NOMO-1 (cell line): ENCODE results near the gene LLGL2.

ENCODE experiments used
- DNase-seq, 2 experiments: peaks; one replicate each; lab custom pipeline; 2025; ENCODE audit not compliant: unreplicated experiment in 2 of 2; lab: John Stamatoyannopoulos, UW

The LLGL2 gene

DNA sequence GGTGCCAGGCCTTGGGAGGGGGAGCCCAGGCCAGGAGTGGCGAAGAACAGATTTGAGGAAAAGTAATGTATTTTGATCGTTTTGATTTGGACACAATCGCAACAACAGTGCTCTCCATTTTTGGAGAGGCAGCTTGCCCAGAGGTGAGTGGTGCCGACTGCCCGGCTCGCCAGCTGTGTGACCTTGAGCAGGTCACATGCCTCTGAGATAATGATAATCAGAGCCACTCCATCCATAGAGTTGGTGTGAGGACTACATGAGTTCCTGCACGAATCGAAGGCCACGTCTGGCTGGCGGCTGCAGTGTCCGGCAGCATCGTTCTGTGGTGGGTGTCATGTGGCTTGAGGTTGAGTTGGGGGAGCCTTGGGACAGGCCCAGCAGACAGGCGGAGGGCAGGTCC lies 20.7 kb downstream of the LLGL2 start:
- no peak for DNase-seq

DNA sequence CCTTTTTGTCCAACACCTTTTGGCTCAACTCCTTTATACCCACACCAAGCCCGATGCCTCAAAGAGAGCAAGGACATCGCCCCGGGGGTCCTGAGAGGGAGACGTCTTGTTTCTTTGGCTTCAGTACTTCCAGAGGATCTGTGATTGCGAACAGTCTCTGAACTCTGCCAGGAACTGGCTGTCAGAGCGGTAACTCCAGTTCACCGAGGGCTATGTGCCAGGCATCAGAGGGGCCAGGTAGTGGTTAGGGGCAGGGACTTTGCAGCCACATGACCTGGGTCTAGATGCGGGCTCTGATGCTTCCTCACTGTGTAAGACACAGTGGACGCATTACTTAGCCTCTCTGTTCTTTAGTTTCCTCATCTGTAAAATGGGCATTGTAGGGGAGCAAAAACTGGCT lies 21.6 kb downstream of the LLGL2 start:
- no peak for DNase-seq

DNA sequence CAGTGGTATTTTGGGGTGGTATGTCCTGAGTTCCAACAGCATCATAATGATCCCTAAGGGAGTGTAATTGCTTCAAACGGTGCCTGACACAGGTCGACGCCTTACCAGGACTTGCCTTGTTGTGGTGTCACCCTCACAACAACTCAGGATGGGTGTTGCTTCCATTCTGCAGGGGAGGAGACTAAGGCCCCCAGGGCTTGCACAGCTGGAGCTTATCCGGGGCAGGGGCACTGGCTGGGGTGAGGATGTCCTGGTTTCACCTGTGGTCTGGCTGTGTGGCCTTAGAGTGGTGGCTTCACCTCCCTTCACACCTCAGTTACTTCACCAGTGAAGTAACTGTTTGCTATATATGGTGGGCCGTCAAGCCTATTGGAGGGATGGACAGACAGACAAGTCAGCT lies 23.3 kb downstream of the LLGL2 start:
- DNase-seq: no peak

DNA sequence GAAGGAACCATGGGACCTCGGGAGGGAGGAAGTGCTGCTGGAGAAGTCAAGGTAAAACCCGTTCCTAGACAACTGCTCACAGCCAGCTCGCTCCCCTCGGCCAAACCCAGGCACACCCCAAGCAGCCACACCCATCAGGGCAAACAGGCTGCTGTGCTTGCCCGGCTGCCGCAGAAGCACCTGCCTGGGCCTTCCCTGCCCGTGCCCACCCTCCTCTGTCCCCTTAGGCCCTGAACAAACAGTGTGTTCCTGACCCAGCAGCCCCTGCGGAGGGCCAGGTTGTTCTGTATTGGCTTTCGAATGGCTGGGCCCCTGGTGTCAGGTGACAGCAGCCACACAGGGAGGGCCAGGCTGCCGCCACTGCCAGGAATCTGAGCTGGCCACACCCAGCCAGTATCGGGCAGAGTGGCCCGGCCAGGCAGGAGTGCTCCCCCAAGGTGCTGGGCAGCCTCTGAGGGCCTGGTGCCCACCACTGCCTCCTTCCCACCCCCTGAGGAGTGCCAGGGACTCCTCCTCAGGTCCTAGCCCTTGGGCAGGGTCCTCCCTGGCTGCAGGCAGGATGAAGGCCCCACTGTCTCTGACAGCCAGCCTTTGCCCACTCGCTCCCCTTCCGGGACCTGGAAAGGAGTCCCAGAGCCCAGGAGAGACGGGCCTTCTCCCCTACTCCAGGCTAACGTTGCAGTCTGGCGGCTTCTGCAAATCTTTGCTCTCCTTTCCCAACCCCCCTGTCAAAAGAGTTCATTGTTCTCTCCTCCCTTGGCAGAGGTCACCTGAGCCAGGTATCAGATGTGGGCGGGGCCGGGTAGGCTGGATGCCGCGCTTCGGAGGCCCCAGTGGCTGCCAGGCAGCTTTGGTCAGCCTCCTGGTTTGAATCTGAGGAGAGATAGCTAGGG lies 24.0 kb downstream of the LLGL2 start:
- no peak for DNase-seq

DNA sequence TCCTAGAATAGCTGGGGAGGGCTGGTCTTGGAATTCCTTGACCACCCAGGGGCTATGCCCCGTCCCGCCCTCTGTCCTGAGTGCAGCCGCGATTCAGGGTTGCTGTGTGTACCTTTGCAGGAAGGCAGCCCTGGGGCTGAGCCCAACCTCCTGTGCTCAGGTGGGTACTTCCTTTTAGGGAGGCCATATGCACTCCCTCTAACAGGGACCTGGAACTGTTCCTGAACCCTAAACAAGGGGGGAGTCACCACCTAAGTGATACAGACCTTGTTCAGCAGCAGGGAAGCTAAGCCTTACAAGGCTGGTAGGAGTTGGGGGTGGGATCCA lies 24.6 kb downstream of the LLGL2 start:
- no peak for DNase-seq

DNA sequence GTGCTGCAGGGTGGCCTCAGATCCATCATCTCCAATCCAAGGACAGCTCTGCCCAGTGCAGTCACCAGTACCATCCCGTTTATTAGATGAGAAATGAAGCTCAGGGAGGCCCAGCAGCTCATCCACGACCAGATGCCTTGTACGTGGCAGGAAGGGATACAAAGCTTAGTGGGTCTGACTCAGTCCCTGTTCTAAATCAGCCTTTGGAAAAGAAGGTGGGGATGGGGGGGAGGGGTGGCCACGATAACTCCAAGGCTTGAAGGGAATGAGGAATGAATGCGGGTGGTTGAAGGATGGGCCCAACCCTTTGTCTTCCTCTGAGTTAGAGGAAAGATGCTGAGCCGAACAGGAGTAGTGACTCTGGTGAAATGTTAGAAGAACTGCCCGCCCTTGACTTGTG lies 25.8 kb downstream of the LLGL2 start:
- no peak for DNase-seq

DNA sequence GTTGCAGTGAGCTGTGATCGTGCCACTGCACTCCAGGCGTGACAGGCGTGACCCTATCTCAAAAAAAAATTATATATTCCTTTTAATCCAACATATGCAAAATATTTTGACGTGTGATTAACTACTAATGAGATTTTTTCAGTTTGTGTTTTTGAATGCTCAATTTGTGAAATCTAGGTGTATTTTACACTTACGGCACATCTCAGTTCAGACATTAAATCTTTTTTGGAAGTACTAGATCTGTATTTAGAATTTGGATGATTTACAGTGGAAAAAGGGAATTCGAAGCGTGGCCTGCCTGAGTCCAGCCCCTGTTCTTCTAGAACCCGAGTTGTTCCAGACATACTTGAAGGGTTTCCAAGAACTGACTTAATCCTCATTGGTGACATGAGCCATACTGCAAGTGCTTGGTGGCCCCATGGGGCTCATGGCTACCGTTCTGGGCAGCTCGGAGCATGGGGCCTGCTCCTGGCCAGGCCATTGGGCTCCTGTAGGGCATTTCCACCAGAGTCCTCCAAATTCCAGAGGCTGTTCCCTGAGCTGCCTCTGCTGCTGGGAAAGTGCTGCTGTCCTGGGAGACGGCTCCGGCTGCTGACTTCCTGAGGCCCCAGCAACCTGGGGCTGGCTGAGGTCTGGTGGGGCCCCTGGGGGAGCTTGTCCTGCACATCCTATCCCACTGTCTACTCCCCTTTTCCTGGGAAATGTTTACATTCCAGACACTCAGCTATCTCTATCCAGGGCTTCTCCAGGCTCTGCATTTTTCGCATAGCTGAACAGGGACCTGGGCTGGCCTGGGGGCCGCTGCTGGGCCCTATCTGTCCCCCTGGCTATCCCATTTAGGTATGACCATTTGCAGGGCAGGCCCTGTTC lies 27.2 kb downstream of the LLGL2 start:
- DNase-seq: no peak

DNA sequence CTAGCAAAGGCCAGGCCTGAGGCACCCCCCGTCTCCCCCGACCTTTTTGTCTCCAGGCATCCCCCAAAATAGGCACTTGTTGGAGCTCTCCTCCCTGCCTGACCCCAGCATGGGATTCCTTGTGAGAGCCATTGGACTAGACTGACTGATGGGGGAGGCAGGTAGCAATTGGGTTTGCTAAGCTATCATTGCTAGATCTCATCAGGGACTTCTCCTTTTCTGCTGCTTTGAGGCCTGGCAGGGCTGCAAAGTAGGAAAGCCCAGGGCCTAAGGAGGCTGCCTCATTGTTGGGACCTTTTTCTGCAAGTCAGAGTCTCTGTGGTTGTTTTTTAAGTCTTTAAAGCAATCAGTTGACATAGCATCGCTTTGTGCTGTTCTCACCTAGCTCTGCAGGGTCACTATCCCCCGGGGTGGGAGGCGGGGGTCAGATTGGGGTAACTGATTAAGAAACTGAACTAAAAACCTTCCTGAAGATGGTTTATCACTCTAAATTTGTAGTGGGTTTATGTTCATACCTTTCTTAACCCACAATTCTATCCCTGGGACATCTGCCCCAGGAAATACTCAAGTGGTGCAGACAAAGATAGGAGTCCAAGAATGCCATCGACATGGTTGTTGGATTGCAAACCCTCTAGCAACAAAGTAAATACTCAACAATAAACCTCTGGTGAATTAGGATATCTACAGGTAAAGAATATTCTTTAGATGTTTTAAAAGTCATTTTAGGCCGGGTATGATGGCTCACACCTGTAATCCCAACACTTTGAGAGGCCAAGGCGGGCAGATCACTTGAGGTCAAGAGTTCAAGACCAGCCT lies 28.0 kb downstream of the LLGL2 start:
- no peak for DNase-seq

DNA sequence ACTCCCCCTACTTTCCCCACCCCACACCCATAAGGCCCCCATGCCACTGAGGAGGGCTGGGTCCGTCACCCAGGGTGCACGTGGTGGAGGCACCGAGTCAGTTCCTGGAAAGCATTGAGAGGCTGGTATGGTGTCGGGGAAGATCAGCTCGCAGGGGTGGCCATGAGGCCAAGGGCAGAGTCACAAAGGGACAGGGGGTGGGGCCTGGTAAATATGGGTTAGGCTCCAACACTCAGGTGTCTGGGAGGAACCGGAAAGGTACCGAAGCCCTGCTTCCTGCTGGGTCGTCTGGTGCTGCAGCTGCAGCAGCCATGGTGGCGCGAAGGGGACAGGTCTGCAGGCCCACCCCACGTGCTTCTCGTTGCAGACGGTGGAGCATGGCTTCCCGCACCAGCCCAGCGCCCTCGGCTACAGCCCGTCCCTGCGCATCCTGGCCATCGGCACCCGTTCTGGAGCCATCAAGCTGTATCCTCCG lies 30.2 kb downstream of the LLGL2 start:
- DNase-seq: no peak

DNA sequence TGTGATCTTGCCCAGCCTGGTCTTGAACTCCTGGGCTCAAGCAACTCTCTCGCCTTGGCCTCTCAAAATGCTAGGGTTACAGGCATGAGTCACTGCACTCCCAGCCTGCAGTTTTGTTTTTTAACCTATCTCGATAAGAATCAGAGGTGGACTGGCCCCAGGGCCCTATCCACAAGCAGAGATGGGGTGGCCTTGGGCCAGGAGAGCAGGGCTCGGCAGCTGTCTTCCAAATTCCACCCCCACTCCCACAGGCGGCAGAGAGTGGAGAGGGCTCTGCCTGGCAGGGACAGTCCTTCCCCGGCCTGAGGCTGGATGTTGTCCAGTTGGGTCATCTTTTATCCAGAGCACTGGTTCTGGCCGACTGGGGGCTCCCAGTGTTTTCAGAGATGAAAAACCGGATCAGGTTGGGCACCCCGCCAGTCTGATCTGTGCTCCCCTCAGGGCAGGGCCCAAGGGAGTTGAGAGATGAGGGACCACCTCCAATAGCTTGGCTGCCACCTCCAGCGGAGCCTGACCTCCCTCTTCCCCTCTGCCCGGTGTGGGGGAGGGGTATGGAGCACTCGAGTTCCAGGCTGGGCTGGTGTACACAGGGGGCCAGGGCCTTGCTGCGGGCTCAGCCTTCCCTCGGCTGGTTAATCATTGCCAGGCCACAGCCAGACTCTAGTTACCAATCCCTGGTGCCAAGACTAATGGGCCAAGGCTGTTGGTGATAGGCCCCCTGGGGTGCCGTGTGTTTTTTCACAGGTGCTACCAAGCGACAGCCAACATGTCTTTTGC lies 31.8 kb downstream of the LLGL2 start:
- DNase-seq: no peak

DNA sequence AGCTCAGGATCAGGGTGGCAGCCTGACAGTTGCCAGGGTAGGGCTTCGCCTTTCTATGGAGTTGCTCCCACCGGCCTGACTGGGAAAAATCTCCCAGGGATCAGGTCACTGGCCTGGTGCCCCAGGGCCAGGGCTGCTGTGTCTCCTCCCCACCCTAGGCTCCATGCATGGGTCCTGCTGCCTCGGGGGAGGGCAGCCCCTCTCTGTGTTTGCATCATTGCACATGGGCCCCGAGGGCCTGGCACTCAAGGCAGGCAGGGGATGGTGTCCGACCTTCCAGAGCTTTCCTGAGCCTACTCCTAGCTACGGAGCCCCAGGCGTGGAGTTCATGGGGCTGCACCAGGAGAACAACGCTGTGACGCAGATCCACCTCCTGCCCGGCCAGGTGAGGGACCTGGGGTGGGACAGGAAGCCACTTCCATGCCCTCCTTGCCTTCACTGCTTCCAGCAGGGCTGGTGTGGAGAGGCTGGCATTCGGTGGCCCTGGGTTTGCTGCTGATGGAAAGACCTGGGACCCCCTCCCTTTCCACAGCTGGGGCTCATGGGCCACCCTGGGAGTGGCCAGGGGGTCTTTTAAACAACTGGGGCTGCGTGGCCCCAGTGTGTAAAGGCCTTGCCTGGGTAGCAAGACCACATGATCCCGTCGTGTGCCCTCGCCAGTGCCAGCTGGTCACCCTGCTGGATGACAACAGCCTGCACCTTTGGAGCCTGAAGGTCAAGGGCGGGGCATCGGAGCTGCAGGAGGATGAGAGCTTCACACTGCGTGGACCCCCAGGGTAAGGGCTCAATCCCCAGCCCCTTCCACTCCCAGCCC lies 32.6 kb downstream of the LLGL2 start:
- no peak for DNase-seq

DNA sequence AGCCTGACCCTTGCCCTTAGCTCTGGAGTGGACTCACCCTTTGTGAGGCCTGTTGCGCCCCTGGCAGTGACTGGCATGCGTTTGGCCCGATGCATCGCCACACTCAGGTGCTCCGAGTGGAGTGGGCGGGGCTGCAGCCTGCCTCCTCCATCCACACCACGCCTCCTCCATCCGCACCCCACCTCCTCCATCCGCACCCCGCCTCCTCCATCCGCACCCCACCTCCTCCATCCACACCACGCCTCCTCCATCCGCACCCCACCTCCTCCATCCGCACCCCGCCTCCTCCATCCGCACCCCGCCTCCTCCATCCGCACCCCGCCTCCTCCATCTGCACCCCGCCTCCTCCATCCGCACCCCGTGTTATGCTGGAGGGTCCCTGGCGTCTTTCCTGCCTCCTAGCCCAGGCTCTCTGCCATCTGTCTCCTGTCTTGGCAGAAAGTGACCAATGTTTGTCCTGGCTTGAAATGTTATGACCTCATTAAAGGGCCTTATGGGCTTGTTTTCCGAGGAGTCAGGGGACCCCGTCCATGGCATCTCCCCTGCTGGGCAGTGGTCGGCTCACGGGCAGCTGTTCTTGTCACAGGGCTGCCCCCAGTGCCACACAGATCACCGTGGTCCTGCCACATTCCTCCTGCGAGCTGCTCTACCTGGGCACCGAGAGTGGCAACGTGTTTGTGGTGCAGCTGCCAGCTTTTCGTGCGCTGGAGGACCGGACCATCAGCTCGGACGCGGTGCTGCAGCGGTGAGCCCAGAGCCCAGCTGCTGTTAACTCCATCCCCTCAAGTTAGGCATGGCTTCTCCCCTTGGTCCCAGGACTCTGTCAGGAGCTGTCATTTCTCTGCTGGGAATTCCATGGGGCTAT lies 33.4 kb downstream of the LLGL2 start:
- DNase-seq: no peak

DNA sequence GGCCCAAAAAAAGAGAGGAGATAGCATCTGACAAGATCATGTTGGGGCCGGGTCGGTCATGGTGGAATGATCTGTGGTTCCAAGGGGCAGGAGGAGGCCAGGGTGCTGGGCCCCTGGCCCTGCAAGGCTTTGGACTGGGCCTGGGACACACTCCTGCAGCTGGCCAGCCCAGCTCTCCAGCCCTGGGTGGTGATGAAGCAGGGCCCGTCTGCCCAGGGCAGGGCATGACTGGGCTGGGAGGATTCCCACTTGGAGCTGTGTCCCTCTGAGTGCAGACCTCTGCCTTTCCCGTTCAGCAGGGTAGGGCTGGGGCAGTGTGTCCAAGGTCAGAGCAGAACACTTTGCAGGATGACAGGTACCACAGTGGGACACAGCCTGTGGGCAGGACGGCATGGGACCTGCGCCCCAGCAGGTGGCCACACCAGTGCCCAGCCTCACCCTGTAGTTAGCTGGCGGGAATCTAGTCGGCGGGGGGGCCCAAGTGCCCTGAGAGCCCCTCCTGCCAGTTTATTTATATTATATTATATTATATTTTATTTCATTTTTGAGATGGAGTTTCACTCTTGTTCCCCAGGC lies 34.5 kb downstream of the LLGL2 start:
- no peak for DNase-seq

DNA sequence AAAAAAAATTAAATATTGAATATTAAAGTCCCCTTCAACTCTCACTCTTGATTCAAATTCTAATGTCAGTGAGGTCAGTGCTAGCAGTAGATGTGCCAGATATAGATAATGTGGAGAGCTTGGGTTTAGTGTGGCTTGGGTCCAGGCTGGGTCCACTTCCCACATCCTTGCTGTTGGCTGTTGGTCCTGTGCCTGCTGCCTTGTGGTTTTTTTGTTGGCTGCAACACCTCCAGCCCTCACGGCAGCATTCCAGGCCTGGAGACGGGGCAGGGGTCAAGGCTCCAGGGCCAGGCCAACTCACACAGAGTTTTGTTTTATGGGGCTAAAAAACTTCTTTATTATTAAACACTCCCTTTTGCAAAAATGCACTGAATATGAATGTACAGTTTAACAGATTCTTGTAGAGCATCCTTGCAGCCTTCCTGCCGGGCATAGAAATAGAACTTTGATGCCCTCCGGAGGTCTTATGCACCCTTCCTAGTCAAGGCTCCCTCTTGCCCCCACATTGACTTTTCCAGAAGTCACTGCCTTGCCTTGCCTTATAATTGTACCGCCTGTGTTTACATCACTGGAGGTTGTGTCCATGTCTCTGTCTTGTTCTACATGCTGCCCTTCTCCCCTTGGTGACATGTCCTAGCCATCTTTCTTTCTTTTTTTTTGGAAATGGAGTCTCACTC lies 36.6 kb downstream of the LLGL2 start:
- DNase-seq: no peak

DNA sequence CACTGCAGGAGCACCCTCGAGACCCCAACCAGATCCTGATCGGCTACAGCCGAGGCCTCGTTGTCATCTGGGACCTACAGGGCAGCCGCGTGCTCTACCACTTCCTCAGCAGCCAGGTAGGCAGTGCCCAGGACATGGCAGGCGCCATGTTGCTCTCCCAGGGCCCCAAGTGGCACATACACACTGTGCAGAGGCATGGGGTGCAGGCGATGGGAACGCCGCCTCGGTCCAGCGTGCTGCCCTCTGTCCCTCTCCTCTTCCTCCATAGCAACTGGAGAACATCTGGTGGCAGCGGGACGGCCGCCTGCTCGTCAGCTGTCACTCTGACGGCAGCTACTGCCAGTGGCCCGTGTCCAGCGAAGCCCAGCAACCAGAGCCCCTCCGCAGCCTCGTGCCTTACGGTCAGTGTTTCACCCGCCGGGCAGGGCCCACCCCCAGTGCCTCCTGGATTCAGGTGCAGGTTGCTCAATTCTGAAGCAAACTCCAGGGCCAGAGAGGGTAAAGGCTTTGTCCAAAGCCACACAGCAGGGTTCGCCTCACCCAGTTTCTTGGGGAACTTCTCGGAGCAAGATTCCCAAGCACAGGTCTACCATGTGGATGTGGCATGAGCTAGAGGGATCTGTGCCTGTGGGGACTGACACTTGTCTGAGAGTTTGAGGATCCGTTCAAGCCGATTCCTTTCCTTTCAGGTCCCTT lies 37.7 kb downstream of the LLGL2 start:
- no peak for DNase-seq

DNA sequence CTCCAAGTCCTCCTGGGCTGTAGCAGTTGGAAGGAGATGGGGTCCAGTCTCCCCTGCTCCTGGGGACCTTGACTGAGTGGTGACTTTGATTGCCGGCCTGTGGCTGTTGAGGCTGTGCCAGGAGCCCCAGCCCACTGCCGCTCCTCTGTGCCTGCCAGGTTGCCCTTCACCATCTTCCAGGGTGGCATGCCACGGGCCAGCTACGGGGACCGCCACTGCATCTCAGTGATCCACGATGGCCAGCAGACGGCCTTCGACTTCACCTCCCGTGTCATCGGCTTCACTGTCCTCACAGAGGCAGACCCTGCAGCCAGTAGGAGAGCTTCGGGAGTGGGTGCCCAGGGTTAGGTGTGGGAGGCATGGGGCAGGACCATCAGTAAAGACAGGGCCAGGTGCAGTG lies 38.7 kb downstream of the LLGL2 start:
- DNase-seq: no peak

DNA sequence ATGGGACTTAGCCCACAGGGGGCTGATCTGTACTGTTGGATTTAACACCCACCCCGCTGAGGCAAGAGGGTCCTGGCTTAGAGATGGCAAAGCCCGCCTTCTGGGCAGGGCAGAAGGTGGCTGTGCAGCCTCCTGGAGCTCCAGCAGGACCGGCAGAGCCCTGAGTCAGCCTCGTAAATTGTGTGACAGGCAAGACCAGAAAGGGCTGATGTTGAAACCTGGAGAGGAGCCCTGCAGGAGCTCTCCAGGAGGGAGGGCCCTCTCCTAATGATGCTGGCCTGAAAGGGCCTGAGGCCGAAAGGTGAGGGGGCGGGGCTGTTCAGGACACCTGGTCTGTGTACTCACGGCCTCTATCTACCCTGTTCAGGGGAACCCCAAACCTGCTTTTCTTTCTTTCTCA lies 39.6 kb downstream of the LLGL2 start:
- peak; percentile 8 to 24 for DNase-seq
